HG02938 (cell line): ENCODE measurements around the gene EXOSC10.
"Not testable (repeated sequence)": the region's sequence is repeated elsewhere in the genome, so short reads cannot be mapped to it uniquely, and the experiment has no call there.

Experiments used
- ATAC-seq: cut with Tn5 transposase; IDR thresholded peaks from one replicate; pipeline ENCODE4 v1.9.1; 2021; ENCODE audit warnings: mild to moderate bottlenecking, moderate library complexity; ENCODE audit not compliant: unreplicated experiment

The EXOSC10 gene

GRCh38 chr1:11062965-11063401 is 36.7 kb downstream of the EXOSC10 start:
- ATAC-seq, result no peak

GRCh38 chr1:11061652-11062365 is 37.9 kb downstream of the EXOSC10 start:
- ATAC-seq, result no peak

- ATAC-seq, result peak; percentile 80
Observed at GRCh38 chr1:11059968-11060830, 39.5 kb downstream of the EXOSC10 start, which contains the start of gene SRM. Gene SRM (minus strand): TSS chr1:11060018. CDS start chr1:11059943, 75 bp downstream.

- ATAC-seq, result peak; percentile 11
Observed at GRCh38 chr1:11059155-11059967, 40.3 kb downstream of the EXOSC10 start.

- ATAC-seq, result no peak
Observed at GRCh38 chr1:11058595-11059154, 41.0 kb downstream of the EXOSC10 start.

GRCh38 chr1:11058026-11058425 is 41.6 kb downstream of the EXOSC10 start:
- no peak for ATAC-seq

GRCh38 chr1:11057477-11057876 is 42.2 kb downstream of the EXOSC10 start:
- ATAC-seq, result no peak

GRCh38 chr1:11056504-11056903 is 43.2 kb downstream of the EXOSC10 start:
- no peak for ATAC-seq

- ATAC-seq, result no peak
Observed at GRCh38 chr1:11055676-11056075, 44.0 kb downstream of the EXOSC10 start.

GRCh38 chr1:11054666-11055065 is 45.0 kb downstream of the EXOSC10 start:
- ATAC-seq, result no peak

GRCh38 chr1:11054181-11054580 is 45.5 kb downstream of the EXOSC10 start:
- no peak for ATAC-seq

GRCh38 chr1:11053758-11054137 is 45.9 kb downstream of the EXOSC10 start:
- ATAC-seq, result no peak

- ATAC-seq, result no peak
Observed at GRCh38 chr1:11052839-11053757, 46.6 kb downstream of the EXOSC10 start.

GRCh38 chr1:11051781-11052511 is 47.7 kb downstream of the EXOSC10 start:
- ATAC-seq, result no peak

- ATAC-seq, result not testable (repeated sequence)
Observed at GRCh38 chr1:11051121-11051520, 48.5 kb downstream of the EXOSC10 start.

- ATAC-seq, result no peak
Observed at GRCh38 chr1:11046625-11047365, 52.9 kb downstream of the EXOSC10 start, which contains the start of gene MASP2. Gene MASP2 (minus strand): TSS chr1:11047239. CDS start chr1:11047207, 32 bp downstream.

- no peak for ATAC-seq
Observed at GRCh38 chr1:11046270-11046566, 53.5 kb downstream of the EXOSC10 start.
